ENCODE data around the gene SNORC. TPM values are rescaled to one million over a fixed set of nuclear protein-coding genes. Genes with fewer than 3 reads are reported as not detected.

SNORC gene
- total and polyA plus RNA-seq, 4 donors, result 2.4 to 12.3 (median 6.6) TPM

- no peak overlapping the region for H3K4me3 ChIP-seq (ENCODE audit: low read depth in 1 of 3, low read length in 3 of 3)
- H3K4me1 ChIP-seq (ENCODE audit: control insufficient read depth in 4 of 4, insufficient read depth in 4 of 4, low read length in 3 of 4), result no peaks in the 10 kb centered on the region
- no peak overlapping the region for H3K9ac ChIP-seq (ENCODE audit: low read depth in 1 of 2, low read length in 2 of 2)
- WGBS, result 76% methylated on average over 6 of the region's 6 CpGs
- peaks cover 0 to 7% (median 2%) of the 10 kb centered on the region in 4 donors for H3K9me3 ChIP-seq (ENCODE audit: control insufficient read depth in 4 of 4, low read length in 3 of 4)
- no peak for DNase-seq (ENCODE audit: low spot score)
- H3K27me3 ChIP-seq (ENCODE audit: control insufficient read depth in 4 of 4, insufficient read depth in 4 of 4, low read length in 3 of 4), result no peaks in the 10 kb centered on the region
- peaks cover 0 to 6% (median 3%) of the 10 kb centered on the region in 4 donors for H3K36me3 ChIP-seq (ENCODE audit: control insufficient read depth in 4 of 4, insufficient read depth in 3 of 4, low read depth in 1 of 4, low read length in 3 of 4)
- H3K27ac ChIP-seq (ENCODE audit: low read depth in 1 of 2, low read length in 2 of 2), result no peak overlapping the region
- TF ChIP-seq NR2F2 (IDR thresholded peaks at IDR 0.05), result no peak
- no peak for TF ChIP-seq RAD21 (IDR thresholded peaks at IDR 0.05)
- TF ChIP-seq TAF1 (conservative IDR thresholded peaks at IDR 0.05), result no peak
- TF ChIP-seq, protein P1, sequence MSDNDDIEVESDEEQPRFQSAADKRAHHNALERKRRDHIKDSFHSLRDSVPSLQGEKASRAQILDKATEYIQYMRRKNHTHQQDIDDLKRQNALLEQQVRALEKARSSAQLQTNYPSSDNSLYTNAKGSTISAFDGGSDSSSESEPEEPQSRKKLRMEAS (IDR thresholded peaks at IDR 0.05), result no peak
- no peak for TF ChIP-seq HNF4A (conservative IDR thresholded peaks at IDR 0.05)
- TF ChIP-seq YY1 (IDR thresholded peaks at IDR 0.05), result no peak
- no peak for TF ChIP-seq JUND (IDR thresholded peaks at IDR 0.05)
- TF ChIP-seq FOXA2 (IDR thresholded peaks at IDR 0.05), result no peak
- no peak for TF ChIP-seq RXRA (IDR thresholded peaks at IDR 0.05)
- TF ChIP-seq, protein P2, sequence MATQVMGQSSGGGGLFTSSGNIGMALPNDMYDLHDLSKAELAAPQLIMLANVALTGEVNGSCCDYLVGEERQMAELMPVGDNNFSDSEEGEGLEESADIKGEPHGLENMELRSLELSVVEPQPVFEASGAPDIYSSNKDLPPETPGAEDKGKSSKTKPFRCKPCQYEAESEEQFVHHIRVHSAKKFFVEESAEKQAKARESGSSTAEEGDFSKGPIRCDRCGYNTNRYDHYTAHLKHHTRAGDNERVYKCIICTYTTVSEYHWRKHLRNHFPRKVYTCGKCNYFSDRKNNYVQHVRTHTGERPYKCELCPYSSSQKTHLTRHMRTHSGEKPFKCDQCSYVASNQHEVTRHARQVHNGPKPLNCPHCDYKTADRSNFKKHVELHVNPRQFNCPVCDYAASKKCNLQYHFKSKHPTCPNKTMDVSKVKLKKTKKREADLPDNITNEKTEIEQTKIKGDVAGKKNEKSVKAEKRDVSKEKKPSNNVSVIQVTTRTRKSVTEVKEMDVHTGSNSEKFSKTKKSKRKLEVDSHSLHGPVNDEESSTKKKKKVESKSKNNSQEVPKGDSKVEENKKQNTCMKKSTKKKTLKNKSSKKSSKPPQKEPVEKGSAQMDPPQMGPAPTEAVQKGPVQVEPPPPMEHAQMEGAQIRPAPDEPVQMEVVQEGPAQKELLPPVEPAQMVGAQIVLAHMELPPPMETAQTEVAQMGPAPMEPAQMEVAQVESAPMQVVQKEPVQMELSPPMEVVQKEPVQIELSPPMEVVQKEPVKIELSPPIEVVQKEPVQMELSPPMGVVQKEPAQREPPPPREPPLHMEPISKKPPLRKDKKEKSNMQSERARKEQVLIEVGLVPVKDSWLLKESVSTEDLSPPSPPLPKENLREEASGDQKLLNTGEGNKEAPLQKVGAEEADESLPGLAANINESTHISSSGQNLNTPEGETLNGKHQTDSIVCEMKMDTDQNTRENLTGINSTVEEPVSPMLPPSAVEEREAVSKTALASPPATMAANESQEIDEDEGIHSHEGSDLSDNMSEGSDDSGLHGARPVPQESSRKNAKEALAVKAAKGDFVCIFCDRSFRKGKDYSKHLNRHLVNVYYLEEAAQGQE (IDR thresholded peaks at IDR 0.05), result no peak
- TF ChIP-seq, protein P3, sequence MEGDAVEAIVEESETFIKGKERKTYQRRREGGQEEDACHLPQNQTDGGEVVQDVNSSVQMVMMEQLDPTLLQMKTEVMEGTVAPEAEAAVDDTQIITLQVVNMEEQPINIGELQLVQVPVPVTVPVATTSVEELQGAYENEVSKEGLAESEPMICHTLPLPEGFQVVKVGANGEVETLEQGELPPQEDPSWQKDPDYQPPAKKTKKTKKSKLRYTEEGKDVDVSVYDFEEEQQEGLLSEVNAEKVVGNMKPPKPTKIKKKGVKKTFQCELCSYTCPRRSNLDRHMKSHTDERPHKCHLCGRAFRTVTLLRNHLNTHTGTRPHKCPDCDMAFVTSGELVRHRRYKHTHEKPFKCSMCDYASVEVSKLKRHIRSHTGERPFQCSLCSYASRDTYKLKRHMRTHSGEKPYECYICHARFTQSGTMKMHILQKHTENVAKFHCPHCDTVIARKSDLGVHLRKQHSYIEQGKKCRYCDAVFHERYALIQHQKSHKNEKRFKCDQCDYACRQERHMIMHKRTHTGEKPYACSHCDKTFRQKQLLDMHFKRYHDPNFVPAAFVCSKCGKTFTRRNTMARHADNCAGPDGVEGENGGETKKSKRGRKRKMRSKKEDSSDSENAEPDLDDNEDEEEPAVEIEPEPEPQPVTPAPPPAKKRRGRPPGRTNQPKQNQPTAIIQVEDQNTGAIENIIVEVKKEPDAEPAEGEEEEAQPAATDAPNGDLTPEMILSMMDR (IDR thresholded peaks at IDR 0.05; ENCODE audit: low read depth, low read length, missing input control), result no peak
Measured at GRCh38 chr2:232908695-232909094, 38.6 kb downstream of the SNORC start.

DNA sequence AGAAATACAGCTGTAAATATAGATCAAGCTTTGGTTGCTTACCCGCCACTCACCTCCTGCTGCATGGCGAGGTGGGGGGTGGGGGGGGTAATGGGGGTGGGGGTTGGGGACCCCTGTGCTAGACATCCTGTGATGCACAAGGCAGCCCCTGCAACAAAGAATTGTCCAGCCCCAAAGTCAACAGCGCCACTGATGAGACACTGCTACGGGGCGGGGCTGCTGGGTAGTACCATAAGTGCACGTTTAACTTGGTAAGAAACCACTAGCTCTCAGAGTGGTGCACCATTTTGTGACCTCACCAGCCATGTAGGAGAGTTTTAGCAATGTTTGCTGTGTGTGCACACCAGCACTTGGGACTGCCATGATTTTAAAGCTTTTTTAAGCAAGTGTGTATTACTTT, 40.3 kb downstream of the SNORC start:
- no peaks in the 10 kb centered on the region for H3K4me1 ChIP-seq (ENCODE audit: control insufficient read depth in 4 of 4, insufficient read depth in 4 of 4, low read length in 3 of 4)
- no peak overlapping the region for H3K4me3 ChIP-seq (ENCODE audit: low read depth in 1 of 3, low read length in 3 of 3)
- 98% methylated on average over 6 of the region's 6 CpGs for WGBS
- no peak for DNase-seq (ENCODE audit: low spot score)
- H3K36me3 ChIP-seq (ENCODE audit: control insufficient read depth in 4 of 4, insufficient read depth in 3 of 4, low read depth in 1 of 4, low read length in 3 of 4), result peaks cover 0 to 6% (median 3%) of the 10 kb centered on the region in 4 donors
- no peak for TF ChIP-seq GABPA (IDR thresholded peaks at IDR 0.05 in 1 of 2, conservative IDR thresholded peaks at IDR 0.05 in 1 of 2)
- TF ChIP-seq TAF1 (conservative IDR thresholded peaks at IDR 0.05), result no peak
- TF ChIP-seq, protein P4, sequence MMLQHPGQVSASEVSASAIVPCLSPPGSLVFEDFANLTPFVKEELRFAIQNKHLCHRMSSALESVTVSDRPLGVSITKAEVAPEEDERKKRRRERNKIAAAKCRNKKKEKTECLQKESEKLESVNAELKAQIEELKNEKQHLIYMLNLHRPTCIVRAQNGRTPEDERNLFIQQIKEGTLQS (IDR thresholded peaks at IDR 0.05), result no peak
- TF ChIP-seq EGR1 (IDR thresholded peaks at IDR 0.05; ENCODE audit: low read depth in 2 of 2), result no peak
- no peak for TF ChIP-seq FOXA1 (IDR thresholded peaks at IDR 0.05)
- TF ChIP-seq, protein P2 (IDR thresholded peaks at IDR 0.05), result no peak
- TF ChIP-seq SP1 (IDR thresholded peaks at IDR 0.05), result no peak
- TF ChIP-seq RXRA (IDR thresholded peaks at IDR 0.05), result no peak
- TF ChIP-seq YY1 (IDR thresholded peaks at IDR 0.05), result no peak
- no peak for TF ChIP-seq JUND (IDR thresholded peaks at IDR 0.05)
- TF ChIP-seq NR2F2 (IDR thresholded peaks at IDR 0.05), result no peak
- no peak for TF ChIP-seq RAD21 (IDR thresholded peaks at IDR 0.05)
- no peak for TF ChIP-seq HNF4G (IDR thresholded peaks at IDR 0.05)
- TF ChIP-seq, protein P5, sequence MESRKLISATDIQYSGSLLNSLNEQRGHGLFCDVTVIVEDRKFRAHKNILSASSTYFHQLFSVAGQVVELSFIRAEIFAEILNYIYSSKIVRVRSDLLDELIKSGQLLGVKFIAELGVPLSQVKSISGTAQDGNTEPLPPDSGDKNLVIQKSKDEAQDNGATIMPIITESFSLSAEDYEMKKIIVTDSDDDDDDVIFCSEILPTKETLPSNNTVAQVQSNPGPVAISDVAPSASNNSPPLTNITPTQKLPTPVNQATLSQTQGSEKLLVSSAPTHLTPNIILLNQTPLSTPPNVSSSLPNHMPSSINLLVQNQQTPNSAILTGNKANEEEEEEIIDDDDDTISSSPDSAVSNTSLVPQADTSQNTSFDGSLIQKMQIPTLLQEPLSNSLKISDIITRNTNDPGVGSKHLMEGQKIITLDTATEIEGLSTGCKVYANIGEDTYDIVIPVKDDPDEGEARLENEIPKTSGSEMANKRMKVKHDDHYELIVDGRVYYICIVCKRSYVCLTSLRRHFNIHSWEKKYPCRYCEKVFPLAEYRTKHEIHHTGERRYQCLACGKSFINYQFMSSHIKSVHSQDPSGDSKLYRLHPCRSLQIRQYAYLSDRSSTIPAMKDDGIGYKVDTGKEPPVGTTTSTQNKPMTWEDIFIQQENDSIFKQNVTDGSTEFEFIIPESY (IDR thresholded peaks at IDR 0.05), result no peak
- TF ChIP-seq HNF4A (conservative IDR thresholded peaks at IDR 0.05), result no peak
- H3K9ac ChIP-seq (ENCODE audit: low read depth in 1 of 2, low read length in 2 of 2), result no peak overlapping the region
- peaks cover 0 to 7% (median 2%) of the 10 kb centered on the region in 4 donors for H3K9me3 ChIP-seq (ENCODE audit: control insufficient read depth in 4 of 4, low read length in 3 of 4)
- no peak overlapping the region for H3K27ac ChIP-seq (ENCODE audit: low read depth in 1 of 2, low read length in 2 of 2)
- H3K27me3 ChIP-seq (ENCODE audit: control insufficient read depth in 4 of 4, insufficient read depth in 4 of 4, low read length in 3 of 4), result no peaks in the 10 kb centered on the region

Data from liver (tissue), 9 donors.